SK-N-SH (cell line): ENCODE results near the gene SLC25A27. TPM values are rescaled to one million over a fixed set of nuclear protein-coding genes. Genes with fewer than 3 reads are reported as not detected.
A peak's percentile ranks its signal among the peaks of the same experiment; 100 is the strongest.

Source experiments
- CTCF ChIA-PET: fragments of 300-600, 350-600 bp; formaldehyde crosslinking; extraction: SDS; loops from one replicate; lab custom pipeline; 2021; lab: Yijun Ruan, JAX
- POLR2A ChIA-PET: fragments of 350-600 bp; sonication (Branson Sonifier 250); formaldehyde crosslinking; extraction: SDS; loops from one replicate; lab custom pipeline; 2020; ENCODE audit warnings: antibody characterized with exemption, inconsistent platforms; lab: Yijun Ruan, JAX
- DNase-seq: peaks from one replicate; pipeline ENCODE4 v3.0.0; 2012
- H2AFZ ChIP-seq: fragments of 200-600 bp; sonication (generic); 2 replicates; pipeline ENCODE4 v1.8.1; 2016; ENCODE audit warnings: antibody characterized with exemption, mild to moderate bottlenecking, low read depth
- H3F3A ChIP-seq: fragments of 200-600 bp; sonication (generic); replicated peaks from 2 replicates; pipeline ENCODE3; 2016; ENCODE audit warnings: antibody characterized with exemption, mild to moderate bottlenecking; ENCODE audit not compliant: insufficient read depth
- H3K27ac ChIP-seq, 2 experiments: fragments of 200-500 bp in 1 of 2; fragments of 200-600 bp in 1 of 2; sonication (Bioruptor generic) in 1 of 2; sonication (generic), shearing (Covaris generic) in 1 of 2; 2 replicates each; pipeline versions ENCODE4 v1.5.1 to v1.6.1; 2014 to 2016; ENCODE audit warnings: low read depth in 2 of 2, inconsistent platforms in 1 of 2, low read length in 1 of 2, mild to moderate bottlenecking in 1 of 2, mixed read lengths in 1 of 2
- H3K27me3 ChIP-seq: fragments of 200-600 bp; sonication (generic), shearing (Covaris generic); 2 replicates; pipeline ENCODE4 v1.6.1; 2016; ENCODE audit warnings: mixed run types; ENCODE audit not compliant: insufficient read depth
- H3K36me3 ChIP-seq, 2 experiments: fragments of 200-500 bp in 1 of 2; fragments of 200-600 bp in 1 of 2; sonication (Bioruptor generic) in 1 of 2; sonication (generic) in 1 of 2; replicated peaks in 1 of 2; 2 replicates each; pipeline versions ENCODE3 to v1.5.1; 2014 to 2016; ENCODE audit warnings: low read length in 1 of 2, mild to moderate bottlenecking in 1 of 2; ENCODE audit not compliant: insufficient read depth in 2 of 2, control insufficient read depth in 1 of 2
- H3K4me1 ChIP-seq, 2 experiments: fragments of 200-500 bp in 1 of 2; fragments of 200-600 bp in 1 of 2; sonication (Bioruptor generic) in 1 of 2; sonication (generic), shearing (Covaris generic) in 1 of 2; 2 replicates each; pipeline versions ENCODE4 v1.5.1 to v1.6.1; 2014 to 2016; ENCODE audit warnings: low read depth in 1 of 2, low read length in 1 of 2, mixed run types in 1 of 2; ENCODE audit not compliant: insufficient read depth in 2 of 2, control insufficient read depth in 1 of 2
- H3K4me2 ChIP-seq: fragments of 200-600 bp; sonication (generic), shearing (Covaris generic); 2 replicates; pipeline ENCODE4 v1.6.1; 2017; ENCODE audit warnings: mixed run types
- H3K4me3 ChIP-seq, 2 experiments: fragments of 200-500 bp in 1 of 2; fragments of 200-600 bp in 1 of 2; sonication (Bioruptor generic) in 1 of 2; sonication (generic), shearing (Covaris generic) in 1 of 2; 2 replicates each; pipeline versions ENCODE4 v1.5.1 to v1.8.1; 2014 to 2016; ENCODE audit warnings: low read depth in 2 of 2, inconsistent platforms in 1 of 2, low read length in 1 of 2, mild to moderate bottlenecking in 1 of 2, mixed read lengths in 1 of 2, moderate library complexity in 1 of 2
- H3K79me2 ChIP-seq: fragments of 200-600 bp; sonication (generic); 2 replicates; pipeline ENCODE4 v1.8.1; 2017; ENCODE audit warnings: mild to moderate bottlenecking; ENCODE audit not compliant: insufficient read depth
- H3K9ac ChIP-seq: fragments of 200-600 bp; sonication (generic); 2 replicates; pipeline ENCODE4 v1.6.1; 2017; ENCODE audit warnings: mixed run types
- H3K9me2 ChIP-seq: fragments of 200-600 bp; sonication (generic); 2 replicates; pipeline ENCODE4 v1.6.1; 2017; ENCODE audit warnings: mixed run types
- H3K9me3 ChIP-seq: fragments of 200-600 bp; sonication (generic); 2 replicates; pipeline ENCODE4 v1.6.1; 2017; ENCODE audit warnings: mixed run types, mild to moderate bottlenecking, moderate library complexity
- H4K20me1 ChIP-seq: fragments of 200-600 bp; sonication (generic); 2 replicates; pipeline ENCODE4 v1.6.1; 2017; ENCODE audit warnings: mild to moderate bottlenecking, mixed run types; ENCODE audit not compliant: insufficient read depth
- CHD2 ChIP-seq: fragments of 150-350 bp; IDR thresholded peaks from 2 replicates; pipeline ENCODE4 v1.6.1; 2018; ENCODE audit warnings: low read length; ENCODE audit not compliant: partially characterized antibody
- ELF1 ChIP-seq: IDR thresholded peaks from 2 replicates; pipeline ENCODE4 v1.4.0; 2012
- EP300 ChIP-seq, 2 experiments: IDR thresholded peaks; 2 replicates each; pipeline versions ENCODE4 v1.4.0 to v1.6.1; 2012; ENCODE audit warnings: borderline replicate concordance in 1 of 2, low read depth in 1 of 2, low read length in 1 of 2
- GABPA ChIP-seq: IDR thresholded peaks from 2 replicates; pipeline ENCODE4 v1.4.0; 2012; ENCODE audit warnings: low read depth, mild to moderate bottlenecking
- JUND ChIP-seq: IDR thresholded peaks from 2 replicates; pipeline ENCODE4 v1.4.0; 2012
- MEF2A ChIP-seq: IDR thresholded peaks from 2 replicates; pipeline ENCODE4 v1.4.0; 2012; ENCODE audit warnings: low read depth, borderline replicate concordance
- NFIC ChIP-seq: IDR thresholded peaks from 2 replicates; pipeline ENCODE4 v1.4.0; 2012; ENCODE audit warnings: borderline replicate concordance
- NRF1 ChIP-seq: IDR thresholded peaks from 2 replicates; pipeline ENCODE4 v1.6.1; 2012; ENCODE audit warnings: low read depth, mild to moderate bottlenecking, low read length
- PBX3 ChIP-seq: IDR thresholded peaks from 2 replicates; pipeline ENCODE4; 2012
- RAD21 ChIP-seq: IDR thresholded peaks from 2 replicates; pipeline ENCODE4 v1.6.1; 2012; ENCODE audit warnings: mild to moderate bottlenecking, low read length
- RCOR1 ChIP-seq: fragments of 150-350 bp; IDR thresholded peaks from 2 replicates; pipeline ENCODE4 v1.6.1; 2017; ENCODE audit warnings: antibody characterized with exemption, low read length
- RFX5 ChIP-seq: IDR thresholded peaks from 2 replicates; pipeline ENCODE4 v1.6.1; 2012; ENCODE audit warnings: mild to moderate bottlenecking, improper control_type of control experiment, low read length
- RXRA ChIP-seq: IDR thresholded peaks from 2 replicates; pipeline ENCODE4 v1.4.0; 2012; ENCODE audit warnings: low read depth, mild to moderate bottlenecking, borderline replicate concordance
- TCF12 ChIP-seq: IDR thresholded peaks from 2 replicates; pipeline ENCODE4 v1.4.0; 2012
- YY1 ChIP-seq: IDR thresholded peaks from 2 replicates; pipeline ENCODE4 v1.4.0; 2012; ENCODE audit warnings: low read depth, mild to moderate bottlenecking
- WGBS: methylation state at CpG from one replicate; pipeline ENCODE4 v1.1.6; 2017; ENCODE audit warnings: low lambda C conversion rate; 5-methylcytosine and 5-hydroxymethylcytosine counted together
- polyA plus RNA-seq, 3 experiments: library from polyadenylated mRNA; depleted of rRNA; stranded (reverse); fragments of >200 nt; gene quantifications; 2 replicates each; pipeline ENCODE4 v1.2.3, GENCODE V29; 2012
- TF ChIP-seq, protein P1 (sequence below): fragments of 200-600 bp; sonication (generic); IDR thresholded peaks from 2 replicates; pipeline ENCODE4 v1.6.1; 2017; ENCODE audit warnings: antibody characterized with exemption, mild to moderate bottlenecking, moderate library complexity
- TF ChIP-seq, protein P2 (sequence below): IDR thresholded peaks from 2 replicates; pipeline ENCODE4 v1.4.0; 2012; ENCODE audit warnings: low read depth, borderline replicate concordance
- TF ChIP-seq, protein P3 (sequence below): fragments of 150-350 bp; IDR thresholded peaks from 2 replicates; pipeline ENCODE4 v1.6.1; 2016; ENCODE audit warnings: mild to moderate bottlenecking, low read depth, low read length

The SLC25A27 gene
- polyA plus RNA-seq, 1 of the 3 experiments (the other 2 are of a cell fraction) = 0.66 TPM

DNA sequence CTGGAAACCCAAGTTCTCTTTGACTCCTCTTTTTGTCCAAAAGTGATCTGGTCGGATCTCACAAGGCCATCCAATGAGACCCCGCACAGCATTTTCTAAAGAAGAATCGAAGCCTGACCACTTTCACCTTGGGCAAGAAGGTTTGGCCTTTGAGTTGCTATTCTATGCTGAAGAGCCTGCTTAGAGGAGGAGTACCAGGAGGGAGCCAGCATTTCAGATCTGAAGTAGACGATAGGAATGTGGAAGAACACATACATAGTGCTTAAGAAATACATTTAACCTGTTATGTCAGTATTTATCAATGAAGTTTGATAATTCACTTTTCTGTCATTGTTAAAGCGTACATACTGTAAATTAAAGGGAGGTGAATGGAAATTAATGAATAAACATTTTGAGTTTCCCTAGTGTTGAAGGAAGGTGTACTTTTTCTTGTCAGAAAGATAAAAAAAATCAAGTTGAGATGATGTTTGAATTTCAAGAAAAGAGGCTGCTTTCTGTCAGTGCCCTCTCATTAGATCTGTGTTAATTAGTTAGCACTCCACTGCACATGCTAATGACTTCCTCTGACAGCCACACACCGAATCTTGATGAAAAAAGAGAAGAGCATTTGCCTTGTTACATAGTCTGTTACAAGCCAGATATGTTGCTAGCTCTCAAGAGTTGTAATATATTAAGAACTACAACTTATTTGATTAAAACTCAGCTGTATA, 24.0 kb downstream of the SLC25A27 start (continued):
- TF ChIP-seq, protein P1, sequence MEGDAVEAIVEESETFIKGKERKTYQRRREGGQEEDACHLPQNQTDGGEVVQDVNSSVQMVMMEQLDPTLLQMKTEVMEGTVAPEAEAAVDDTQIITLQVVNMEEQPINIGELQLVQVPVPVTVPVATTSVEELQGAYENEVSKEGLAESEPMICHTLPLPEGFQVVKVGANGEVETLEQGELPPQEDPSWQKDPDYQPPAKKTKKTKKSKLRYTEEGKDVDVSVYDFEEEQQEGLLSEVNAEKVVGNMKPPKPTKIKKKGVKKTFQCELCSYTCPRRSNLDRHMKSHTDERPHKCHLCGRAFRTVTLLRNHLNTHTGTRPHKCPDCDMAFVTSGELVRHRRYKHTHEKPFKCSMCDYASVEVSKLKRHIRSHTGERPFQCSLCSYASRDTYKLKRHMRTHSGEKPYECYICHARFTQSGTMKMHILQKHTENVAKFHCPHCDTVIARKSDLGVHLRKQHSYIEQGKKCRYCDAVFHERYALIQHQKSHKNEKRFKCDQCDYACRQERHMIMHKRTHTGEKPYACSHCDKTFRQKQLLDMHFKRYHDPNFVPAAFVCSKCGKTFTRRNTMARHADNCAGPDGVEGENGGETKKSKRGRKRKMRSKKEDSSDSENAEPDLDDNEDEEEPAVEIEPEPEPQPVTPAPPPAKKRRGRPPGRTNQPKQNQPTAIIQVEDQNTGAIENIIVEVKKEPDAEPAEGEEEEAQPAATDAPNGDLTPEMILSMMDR = no peak
- TF ChIP-seq, protein P2, sequence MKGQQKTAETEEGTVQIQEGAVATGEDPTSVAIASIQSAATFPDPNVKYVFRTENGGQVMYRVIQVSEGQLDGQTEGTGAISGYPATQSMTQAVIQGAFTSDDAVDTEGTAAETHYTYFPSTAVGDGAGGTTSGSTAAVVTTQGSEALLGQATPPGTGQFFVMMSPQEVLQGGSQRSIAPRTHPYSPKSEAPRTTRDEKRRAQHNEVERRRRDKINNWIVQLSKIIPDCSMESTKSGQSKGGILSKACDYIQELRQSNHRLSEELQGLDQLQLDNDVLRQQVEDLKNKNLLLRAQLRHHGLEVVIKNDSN = no peak
- TF ChIP-seq ELF1 = no peak

DNA sequence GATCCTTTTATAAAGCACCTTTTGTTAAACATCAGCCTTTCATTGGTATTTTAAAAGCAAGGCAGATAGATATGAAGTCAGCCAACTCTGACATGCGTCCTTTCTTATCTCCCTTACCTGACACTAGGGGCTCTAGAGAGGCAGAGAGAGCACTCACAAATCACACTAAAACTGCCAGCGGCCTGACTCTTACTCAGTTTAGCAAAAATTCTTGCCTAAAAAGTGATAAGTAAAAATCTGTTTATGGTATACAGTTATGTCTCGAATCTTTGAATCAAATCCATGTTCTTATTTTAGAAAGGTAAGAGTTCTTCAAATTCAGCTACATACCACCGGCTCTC, 24.5 kb downstream of the SLC25A27 start:
- no peaks in the 10 kb centered on the region for H3K79me2 ChIP-seq
- TF ChIP-seq, protein P1 = peak; percentile 37; the same call in 1 of the 2 replicates
- TF ChIP-seq, protein P3, sequence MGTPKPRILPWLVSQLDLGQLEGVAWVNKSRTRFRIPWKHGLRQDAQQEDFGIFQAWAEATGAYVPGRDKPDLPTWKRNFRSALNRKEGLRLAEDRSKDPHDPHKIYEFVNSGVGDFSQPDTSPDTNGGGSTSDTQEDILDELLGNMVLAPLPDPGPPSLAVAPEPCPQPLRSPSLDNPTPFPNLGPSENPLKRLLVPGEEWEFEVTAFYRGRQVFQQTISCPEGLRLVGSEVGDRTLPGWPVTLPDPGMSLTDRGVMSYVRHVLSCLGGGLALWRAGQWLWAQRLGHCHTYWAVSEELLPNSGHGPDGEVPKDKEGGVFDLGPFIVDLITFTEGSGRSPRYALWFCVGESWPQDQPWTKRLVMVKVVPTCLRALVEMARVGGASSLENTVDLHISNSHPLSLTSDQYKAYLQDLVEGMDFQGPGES = no peak
- no peak for TF ChIP-seq YY1
- no peak for TF ChIP-seq MEF2A
- TF ChIP-seq JUND = no peak
- no peak for TF ChIP-seq RAD21
- TF ChIP-seq, all 33 proteins: peak for 1
- Histone ChIP-seq H3K9me2 (no peaks in the 10 kb centered on the region), H3K36me3 (no peaks in the 10 kb centered on the region), H3K9me3 (no peaks in the 10 kb centered on the region), H3K27ac (no peak overlapping the region), H4K20me1 (no peaks in the 10 kb centered on the region), H3K9ac (no peak overlapping the region), H3K4me3 (no peak overlapping the region; a peak in 1 of 4 replicates), H3K4me2 (no peak overlapping the region), H3K4me1 (no peaks in the 10 kb centered on the region), H2AFZ (no peak overlapping the region), H3K27me3 (no peaks in the 10 kb centered on the region), H3F3A (no peaks in the 10 kb centered on the region)
- CTCF ChIA-PET = interaction anchor here (0.7 to 1.1 kb wide), 2 partner anchors 11 to 19 kb away, joined by 3 read pairs; no protein-coding TSS in a partner anchor
- POLR2A ChIA-PET = no interaction called here
- 45% methylated on average over 4 of the region's 4 CpGs for WGBS
- no peak for DNase-seq

GRCh38 chr6:46684771-46685170, 32.0 kb downstream of the SLC25A27 start:
- Histone ChIP-seq H3K9ac (no peak overlapping the region), H3K4me1 (no peaks in the 10 kb centered on the region), H3F3A (no peaks in the 10 kb centered on the region), H3K4me2 (no peak overlapping the region), H4K20me1 (no peaks in the 10 kb centered on the region), H3K9me2 (no peaks in the 10 kb centered on the region), H3K4me3 (no peak overlapping the region), H3K27me3 (no peaks in the 10 kb centered on the region), H3K79me2 (no peaks in the 10 kb centered on the region), H3K27ac (no peak overlapping the region), H3K36me3 (no peaks in the 10 kb centered on the region), H3K9me3 (no peaks in the 10 kb centered on the region), H2AFZ (no peak overlapping the region)
- DNase-seq = no peak
- WGBS = 41% methylated on average over 4 of the region's 4 CpGs
- POLR2A ChIA-PET = no interaction called here
- TF ChIP-seq RCOR1 (no peak), CHD2 (no peak), PBX3 (no peak), RAD21 (no peak), EP300 (IDR thresholded peaks at IDR 0.05; ENCODE audit: borderline replicate concordance in 1 of 2, low read depth in 1 of 2, low read length in 1 of 2) (no peak), RFX5 (no peak), YY1 (no peak), NRF1 (no peak), JUND (no peak), NFIC (no peak), GABPA (no peak), RXRA (no peak), TCF12 (no peak)
- TF ChIP-seq, protein P2 = no peak
- CTCF ChIA-PET = no interaction called here
